H1 (cell line): ENCODE data around the gene CEP85. TPM values are rescaled to one million over a fixed set of nuclear protein-coding genes. Genes with fewer than 3 reads are reported as not detected.

Experiments used
- ASH2L ChIP-seq: fragments of 200-600, 300-600 bp; sonication (generic); IDR thresholded peaks from one replicate; pipeline ENCODE4 v1.7.1; 2017; ENCODE audit warnings: low read length
- EGR1 ChIP-seq: IDR thresholded peaks from 2 replicates; pipeline ENCODE4 v1.6.1; 2011; ENCODE audit warnings: low read depth, low read length, borderline replicate concordance
- POU5F1 ChIP-seq: IDR thresholded peaks from 2 replicates; pipeline ENCODE4 v1.6.1; 2011; ENCODE audit warnings: low read depth, mild to moderate bottlenecking, low read length, moderate library complexity
- RNF2 ChIP-seq: fragments of 200-900, 300-1000 bp; sonication (generic); IDR thresholded peaks from 2 replicates; pipeline ENCODE4 v1.7.1; 2016; ENCODE audit warnings: borderline replicate concordance, low read depth, mild to moderate bottlenecking, antibody characterized with exemption, low read length; ENCODE audit not compliant: poor library complexity, severe bottlenecking; ENCODE audit errors: missing control alignments
- SIX5 ChIP-seq: IDR thresholded peaks from 2 replicates; pipeline ENCODE4 v1.6.1; 2011; ENCODE audit warnings: mild to moderate bottlenecking, low read depth, low read length
- SP1 ChIP-seq: IDR thresholded peaks from 2 replicates; pipeline ENCODE4 v1.6.1; 2011; ENCODE audit warnings: low read depth, low read length
- TAF1 ChIP-seq: IDR thresholded peaks from 2 replicates; pipeline ENCODE4 v1.6.1; 2011; ENCODE audit warnings: mild to moderate bottlenecking, low read depth, low read length
- ZNF274 ChIP-seq: IDR thresholded peaks from 2 replicates; pipeline ENCODE4 v1.7.0; 2012; ENCODE audit warnings: low read length, borderline replicate concordance; ENCODE audit errors: extremely low read depth
- polyA plus RNA-seq, 7 experiments: library from polyadenylated mRNA; depleted of rRNA in 3 of 7; stranded (reverse) in 5 of 7; unstranded in 2 of 7; fragments of >200 nt in 5 of 7; fragments of 200-250 nt in 2 of 7; gene quantifications; 1 replicate in 5 of 7; 2 replicates in 1 of 7; 4 replicates in 1 of 7; pipeline versions ENCODE4 v1.2.1 to v1.2.3, GENCODE V29; 2011 to 2013; ENCODE audit warnings: missing spikeins in 2 of 7, mixed read lengths in 2 of 7
- total RNA-seq: library from RNA; stranded (reverse); fragmentation: NEBNext Ultra II Directional; extraction: Animal tissue kit (Norgen Biotek cat#: 25700); gene quantifications from 2 replicates; pipeline ENCODE4 v1.2.1, GENCODE V29; 2021
- TF ChIP-seq, protein P1 (sequence below): IDR thresholded peaks from 2 replicates; pipeline ENCODE4 v1.6.1; 2012; ENCODE audit warnings: inconsistent platforms

The CEP85 gene
- total and polyA plus RNA-seq, 2 of the 8 experiments (the other 6 are each of a cell fraction or from before 2014, with no cell fraction given): 40.4 to 43.7 TPM

DNA sequence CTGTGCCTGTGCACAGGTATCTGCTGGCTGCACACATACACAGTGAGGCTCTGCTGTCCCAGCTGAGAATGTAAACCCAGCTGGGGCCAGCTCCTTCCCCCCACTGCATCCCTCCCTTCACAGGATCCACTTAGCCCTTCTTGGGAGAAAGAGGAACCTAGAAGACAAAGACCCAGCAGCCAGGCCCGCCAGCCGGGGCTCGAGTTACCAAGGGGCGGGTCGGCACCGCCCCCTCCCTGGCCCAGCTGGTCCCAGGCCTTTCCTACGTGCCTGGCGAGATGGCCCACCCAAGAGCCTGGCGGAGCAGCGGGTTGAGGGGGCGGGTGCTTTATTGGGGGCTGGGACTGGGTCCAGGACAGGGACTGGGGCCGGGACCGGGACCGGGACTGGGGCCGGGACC lies 48.0 kb downstream of the CEP85 start (continued):
- TF ChIP-seq TAF1 (0 out of 2 replicates have a peak, but pooled peaks have one; percentile 39), RNF2 (no peak), SIX5 (no peak), ZNF274 (no peak), ASH2L (peak; percentile 59), POU5F1 (no peak), SP1 (0 out of 2 replicates have a peak, but pooled peaks have one; percentile 30), EGR1 (peak; percentile 55; the same call in 1 of the 2 replicates)
- TF ChIP-seq, protein P1, sequence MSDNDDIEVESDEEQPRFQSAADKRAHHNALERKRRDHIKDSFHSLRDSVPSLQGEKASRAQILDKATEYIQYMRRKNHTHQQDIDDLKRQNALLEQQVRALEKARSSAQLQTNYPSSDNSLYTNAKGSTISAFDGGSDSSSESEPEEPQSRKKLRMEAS: no peak
